Neural crest cell (in vitro differentiated cells): Measurements from ENCODE around the gene MXRA8. TPM values are rescaled to one million over a fixed set of nuclear protein-coding genes. Genes with fewer than 3 reads are reported as not detected.
A peak's percentile ranks its signal among the peaks of the same experiment; 100 is the strongest.

ENCODE experiments used
- DNase-seq: peaks from one replicate; pipeline ENCODE4 v3.0.0; 2021; ENCODE audit warnings: low read depth, mixed read lengths, low spot score
- H3K27ac Mint-ChIP-seq: one replicate; pipeline ENCODE4 v1.8.0; 2021; ENCODE audit warnings: mild to moderate bottlenecking, mixed read lengths; ENCODE audit not compliant: unreplicated experiment
- H3K27me3 Mint-ChIP-seq: 2 replicates; pipeline ENCODE4 v1.8.0; 2021; ENCODE audit warnings: low read depth, mild to moderate bottlenecking, mixed read lengths
- H3K36me3 Mint-ChIP-seq: 2 replicates; pipeline ENCODE4 v1.8.0; 2021; ENCODE audit warnings: low read depth, mild to moderate bottlenecking, mixed read lengths
- H3K4me1 Mint-ChIP-seq: 2 replicates; pipeline ENCODE4 v1.8.0; 2021; ENCODE audit warnings: mixed read lengths
- H3K4me3 Mint-ChIP-seq: one replicate; pipeline ENCODE4 v1.8.0; 2021; ENCODE audit warnings: mild to moderate bottlenecking, mixed read lengths
- H3K9me3 Mint-ChIP-seq: 2 replicates; pipeline ENCODE4 v1.8.0; 2021; ENCODE audit warnings: mixed read lengths
- total RNA-seq: library from RNA; stranded (reverse); gene quantifications from 2 replicates; pipeline ENCODE4 v1.2.1, GENCODE V29; 2021
- TF ChIP-seq, protein P1 (sequence below): fragments of 200-600 bp; sonication (generic); conservative IDR thresholded peaks from 2 replicates; pipeline ENCODE4 v1.5.0; 2021; ENCODE audit warnings: antibody characterized with exemption, mild to moderate bottlenecking

MXRA8 gene
- total RNA-seq, 1 donor from 2014 or later: 5.8 TPM

DNA sequence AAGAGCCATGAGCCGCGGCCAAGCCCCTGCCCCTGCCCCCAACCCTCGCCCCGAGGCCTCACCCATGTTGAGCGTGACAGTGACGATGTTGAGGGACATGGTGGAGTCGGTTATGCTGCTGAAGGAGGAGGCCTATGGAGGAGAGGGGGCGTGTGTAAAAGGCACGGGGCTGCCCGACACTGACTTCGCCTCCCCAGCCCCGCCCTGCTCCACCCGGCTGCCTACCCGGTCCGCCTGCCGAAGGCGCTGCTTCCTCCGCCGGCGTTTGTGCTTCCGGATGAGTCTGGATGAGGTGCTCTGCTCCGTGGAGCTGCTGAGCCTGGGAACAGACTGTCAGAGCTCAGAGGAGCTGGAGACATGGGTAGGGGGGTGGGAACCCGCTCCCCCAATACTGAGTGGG, 18.2 kb downstream of the MXRA8 start:
- DNase-seq: no peak
- Mint-ChIP-seq H3K4me1 (no peaks in the 10 kb centered on the region), H3K4me3 (peak overlapping the region; percentile 44), H3K9me3 (no peaks in the 10 kb centered on the region), H3K36me3 (peaks cover 10% of the 10 kb centered on the region), H3K27me3 (no peaks in the 10 kb centered on the region), H3K27ac (no peak overlapping the region)
- TF ChIP-seq, protein P1, sequence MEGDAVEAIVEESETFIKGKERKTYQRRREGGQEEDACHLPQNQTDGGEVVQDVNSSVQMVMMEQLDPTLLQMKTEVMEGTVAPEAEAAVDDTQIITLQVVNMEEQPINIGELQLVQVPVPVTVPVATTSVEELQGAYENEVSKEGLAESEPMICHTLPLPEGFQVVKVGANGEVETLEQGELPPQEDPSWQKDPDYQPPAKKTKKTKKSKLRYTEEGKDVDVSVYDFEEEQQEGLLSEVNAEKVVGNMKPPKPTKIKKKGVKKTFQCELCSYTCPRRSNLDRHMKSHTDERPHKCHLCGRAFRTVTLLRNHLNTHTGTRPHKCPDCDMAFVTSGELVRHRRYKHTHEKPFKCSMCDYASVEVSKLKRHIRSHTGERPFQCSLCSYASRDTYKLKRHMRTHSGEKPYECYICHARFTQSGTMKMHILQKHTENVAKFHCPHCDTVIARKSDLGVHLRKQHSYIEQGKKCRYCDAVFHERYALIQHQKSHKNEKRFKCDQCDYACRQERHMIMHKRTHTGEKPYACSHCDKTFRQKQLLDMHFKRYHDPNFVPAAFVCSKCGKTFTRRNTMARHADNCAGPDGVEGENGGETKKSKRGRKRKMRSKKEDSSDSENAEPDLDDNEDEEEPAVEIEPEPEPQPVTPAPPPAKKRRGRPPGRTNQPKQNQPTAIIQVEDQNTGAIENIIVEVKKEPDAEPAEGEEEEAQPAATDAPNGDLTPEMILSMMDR: no peak

DNA sequence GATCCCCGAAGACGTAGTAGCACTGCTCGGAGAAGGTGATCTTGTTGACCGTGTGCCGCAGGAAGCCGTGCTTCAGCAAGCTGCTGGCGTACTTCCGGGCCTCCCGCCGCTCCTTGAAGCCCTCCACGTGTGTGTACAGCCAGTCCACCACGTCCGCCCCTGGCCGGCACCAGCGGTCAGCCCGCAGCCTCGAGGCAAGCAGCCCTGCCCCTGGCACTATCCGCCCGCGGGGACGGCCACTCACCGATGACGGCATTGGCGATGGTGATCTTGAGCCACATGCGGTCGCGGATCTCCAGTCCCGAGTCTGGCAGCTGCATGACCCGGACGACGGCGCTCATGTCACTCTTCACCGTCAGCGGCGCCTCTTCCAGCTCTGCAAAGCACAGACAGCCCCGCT, 20.1 kb downstream of the MXRA8 start:
- no peak overlapping the region for H3K4me3 Mint-ChIP-seq
- H3K4me1 Mint-ChIP-seq: no peaks in the 10 kb centered on the region
- TF ChIP-seq, protein P1: no peak
- H3K9me3 Mint-ChIP-seq: no peaks in the 10 kb centered on the region
- H3K36me3 Mint-ChIP-seq: peaks cover 10% of the 10 kb centered on the region
- no peak overlapping the region for H3K27ac Mint-ChIP-seq
- DNase-seq: no peak
- H3K27me3 Mint-ChIP-seq: no peaks in the 10 kb centered on the region

DNA sequence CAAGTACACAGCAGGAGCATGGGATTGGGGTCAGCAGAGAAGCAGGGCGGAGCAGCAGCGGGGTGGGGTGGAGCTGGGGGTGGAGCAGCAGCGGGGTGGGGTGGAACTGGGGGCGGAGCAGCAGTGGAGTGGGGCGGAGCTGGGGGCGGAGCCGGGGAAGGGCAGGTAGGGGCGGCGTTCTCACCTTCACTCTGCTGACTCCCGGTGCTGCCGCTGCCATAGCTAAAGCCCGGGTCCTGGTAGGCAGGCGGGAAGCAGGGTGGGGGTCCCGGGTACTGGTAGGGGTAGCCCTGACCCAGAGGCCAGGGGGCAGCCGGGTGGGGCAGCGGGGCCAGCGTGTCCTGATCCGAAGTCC, 20.6 kb downstream of the MXRA8 start:
- peaks cover 10% of the 10 kb centered on the region for H3K36me3 Mint-ChIP-seq
- TF ChIP-seq, protein P1: no peak
- no peak for DNase-seq
- H3K27ac Mint-ChIP-seq: no peak overlapping the region
- no peak overlapping the region for H3K4me3 Mint-ChIP-seq
- no peaks in the 10 kb centered on the region for H3K4me1 Mint-ChIP-seq
- H3K27me3 Mint-ChIP-seq: no peaks in the 10 kb centered on the region
- no peaks in the 10 kb centered on the region for H3K9me3 Mint-ChIP-seq

DNA sequence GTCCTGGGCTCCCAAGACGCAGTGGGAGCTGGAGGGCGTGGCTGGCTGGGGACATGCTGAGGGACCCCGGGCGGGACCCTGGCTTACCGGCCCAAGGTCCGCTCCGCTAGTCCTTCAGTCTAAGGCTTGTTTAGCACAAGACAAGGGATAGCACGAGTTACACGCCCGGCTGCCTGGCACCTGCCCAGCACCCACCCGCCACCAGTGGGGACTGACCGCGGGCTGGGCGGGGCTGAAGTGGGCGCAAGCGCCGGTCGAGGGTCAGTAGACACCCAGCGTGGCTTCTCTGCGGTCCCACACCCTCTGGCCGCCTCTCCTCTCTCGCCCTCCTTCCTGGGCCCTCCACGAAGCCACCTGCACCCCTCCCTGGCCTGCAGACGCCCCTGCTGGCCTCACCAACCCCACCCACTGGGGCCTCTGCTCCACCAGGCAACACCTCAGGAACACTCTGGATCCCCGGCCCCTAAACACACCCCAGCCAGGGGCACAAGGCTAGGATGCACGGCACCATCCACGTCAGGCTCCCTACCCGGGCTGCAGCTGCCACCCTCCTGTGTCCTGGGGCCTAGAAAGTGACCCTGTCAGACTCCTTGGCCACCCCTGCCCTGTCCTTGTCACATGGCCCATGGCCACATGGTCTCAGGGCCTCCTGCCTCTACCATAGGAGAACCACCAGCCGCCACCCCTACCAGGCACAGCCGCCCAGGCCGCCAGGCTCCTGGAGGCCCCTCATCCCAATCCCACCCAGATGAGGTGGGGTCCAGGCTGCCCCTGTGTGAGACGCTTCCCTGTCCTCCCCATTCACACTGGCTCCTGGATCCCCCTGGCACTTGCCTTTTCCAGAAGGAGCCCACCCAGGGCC, 21.2 kb downstream of the MXRA8 start:
- Mint-ChIP-seq H3K4me1 (no peaks in the 10 kb centered on the region), H3K9me3 (no peaks in the 10 kb centered on the region), H3K36me3 (peaks cover 10% of the 10 kb centered on the region), H3K4me3 (no peak overlapping the region), H3K27me3 (no peaks in the 10 kb centered on the region), H3K27ac (no peak overlapping the region)
- TF ChIP-seq, protein P1: no peak
- DNase-seq: no peak

DNA sequence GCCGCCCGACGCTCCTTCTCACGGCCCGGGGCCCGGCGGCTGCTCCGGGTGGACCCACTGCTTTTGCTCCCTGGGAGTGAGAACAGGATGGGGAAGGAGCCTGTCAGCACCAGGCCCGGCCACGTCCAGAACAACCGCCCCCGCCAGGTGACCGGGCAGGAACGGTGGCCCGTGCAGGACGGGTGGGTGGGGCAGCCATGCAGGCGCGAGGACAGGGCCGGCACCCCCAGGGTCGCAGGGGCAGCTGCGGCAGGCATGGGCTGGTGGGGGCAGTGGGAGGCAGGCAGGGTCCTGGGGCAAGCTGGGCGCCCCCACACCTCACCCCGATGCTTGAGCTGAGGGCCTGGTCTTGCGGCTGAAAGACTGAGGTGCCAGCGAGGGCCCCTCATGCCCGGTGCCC, 21.9 kb downstream of the MXRA8 start:
- Mint-ChIP-seq H3K4me1 (no peaks in the 10 kb centered on the region), H3K27ac (no peak overlapping the region), H3K4me3 (no peak overlapping the region), H3K9me3 (no peaks in the 10 kb centered on the region), H3K27me3 (no peaks in the 10 kb centered on the region), H3K36me3 (peaks cover 10% of the 10 kb centered on the region)
- no peak for DNase-seq
- TF ChIP-seq, protein P1: no peak
